ENCODE data around the gene ASCC3.

DNA sequence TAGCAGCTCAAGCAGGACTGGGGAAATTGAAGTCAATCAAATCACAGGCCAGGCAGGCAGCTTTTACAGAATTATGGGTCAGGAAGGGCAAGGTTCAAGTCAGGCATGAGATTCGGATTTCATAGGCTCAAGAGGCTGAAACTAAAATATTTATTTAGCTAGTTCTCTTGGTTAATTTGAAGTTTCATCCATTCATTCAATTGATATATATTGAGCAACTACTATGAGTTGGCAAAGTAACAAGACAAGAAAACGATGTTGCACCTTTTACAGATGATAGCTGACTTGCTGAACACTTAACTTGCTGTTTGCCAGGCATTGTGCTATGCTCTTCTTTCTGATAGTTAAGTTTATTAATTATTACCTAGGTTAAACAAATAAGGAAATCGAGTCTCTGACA is 20.5 kb upstream of the ASCC3 start:
- TF ChIP-seq, protein P1, sequence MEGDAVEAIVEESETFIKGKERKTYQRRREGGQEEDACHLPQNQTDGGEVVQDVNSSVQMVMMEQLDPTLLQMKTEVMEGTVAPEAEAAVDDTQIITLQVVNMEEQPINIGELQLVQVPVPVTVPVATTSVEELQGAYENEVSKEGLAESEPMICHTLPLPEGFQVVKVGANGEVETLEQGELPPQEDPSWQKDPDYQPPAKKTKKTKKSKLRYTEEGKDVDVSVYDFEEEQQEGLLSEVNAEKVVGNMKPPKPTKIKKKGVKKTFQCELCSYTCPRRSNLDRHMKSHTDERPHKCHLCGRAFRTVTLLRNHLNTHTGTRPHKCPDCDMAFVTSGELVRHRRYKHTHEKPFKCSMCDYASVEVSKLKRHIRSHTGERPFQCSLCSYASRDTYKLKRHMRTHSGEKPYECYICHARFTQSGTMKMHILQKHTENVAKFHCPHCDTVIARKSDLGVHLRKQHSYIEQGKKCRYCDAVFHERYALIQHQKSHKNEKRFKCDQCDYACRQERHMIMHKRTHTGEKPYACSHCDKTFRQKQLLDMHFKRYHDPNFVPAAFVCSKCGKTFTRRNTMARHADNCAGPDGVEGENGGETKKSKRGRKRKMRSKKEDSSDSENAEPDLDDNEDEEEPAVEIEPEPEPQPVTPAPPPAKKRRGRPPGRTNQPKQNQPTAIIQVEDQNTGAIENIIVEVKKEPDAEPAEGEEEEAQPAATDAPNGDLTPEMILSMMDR (IDR thresholded peaks at IDR 0.05) = no peak
- no peak for TF ChIP-seq POLR2A (IDR thresholded peaks at IDR 0.05)

Measured in adrenal gland (tissue), 5 donors.